Measurements from ENCODE around the gene ATG9B. TPM values are rescaled to one million over a fixed set of nuclear protein-coding genes. Genes with fewer than 3 reads are reported as not detected.

Gene ATG9B
- total and polyA plus RNA-seq, 2 of the 13 experiments (the other 11 are each of a cell fraction or from before 2014, with no cell fraction given): 0.24 TPM; not detected in 1

DNA sequence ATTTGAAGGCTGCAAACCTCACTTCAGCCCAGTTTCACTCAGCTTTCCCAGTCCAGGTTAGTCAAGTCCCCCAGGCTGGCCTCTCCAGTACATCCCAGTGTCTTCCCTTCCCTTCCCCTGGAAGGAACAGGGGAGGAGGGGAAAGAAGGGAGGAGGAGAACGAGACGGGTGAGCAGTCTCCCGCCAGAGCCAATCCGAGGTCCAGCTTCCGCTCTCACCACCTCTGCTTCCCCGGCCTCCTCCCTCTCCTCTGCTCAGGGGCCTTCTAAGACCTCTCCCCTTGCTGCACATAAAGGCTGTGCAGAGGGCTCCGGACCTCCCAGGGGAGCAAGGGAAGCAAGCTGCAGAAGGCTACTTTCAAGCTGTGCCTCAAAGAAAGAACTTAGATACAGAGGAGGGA lies 4.1 kb downstream of the ATG9B start:
- Histone ChIP-seq H4K20me1 (ENCODE audit: insufficient read depth, low read length) (no peaks in the 10 kb centered on the region), H3K27me3 (ENCODE audit: control insufficient read depth in 1 of 2, insufficient read depth in 2 of 2, low read length in 2 of 2) (peaks cover 14 to 64% of the 10 kb centered on the region in 2 experiments), H3K9ac (ENCODE audit: insufficient read depth, low read depth, low read length) (no peak overlapping the region), H2AFZ (ENCODE audit: low read length) (no peak overlapping the region), H3K27ac (ENCODE audit: extremely low read length, insufficient read depth, low read length) (no peak overlapping the region), H3K4me2 (ENCODE audit: low read depth, low read length) (no peak overlapping the region; the same call in 1 of the 2 replicates), H3K4me3 (replicated peaks in 1 of 3; ENCODE audit: insufficient read depth in 1 of 3, low read depth in 2 of 3, low read length in 3 of 3) (no peak overlapping the region), H3K79me2 (ENCODE audit: insufficient read depth, low read length) (no peaks in the 10 kb centered on the region), H3K4me1 (ENCODE audit: insufficient read depth, low read length) (peaks cover 53% of the 10 kb centered on the region), H3K9me3 (ENCODE audit: low read length) (no peaks in the 10 kb centered on the region), H3K36me3 (replicated peaks in 1 of 2; ENCODE audit: control insufficient read depth in 1 of 2, insufficient read depth in 2 of 2, low read length in 2 of 2) (no peaks in the 10 kb centered on the region)
- BruUV-seq (replicated peaks): no TSS peak
- POLR2A ChIA-PET: interaction anchor here (1.3 to 1.4 kb wide), 2 partner anchors 8 to 11 kb away, joined by 4 to 6 read pairs; partner anchors contain the start of gene ABCB8
- no peak for TF ChIP-seq EED (CRISPR knock-in tag; IDR thresholded peaks at IDR 0.05)
- TF ChIP-seq, protein P1, sequence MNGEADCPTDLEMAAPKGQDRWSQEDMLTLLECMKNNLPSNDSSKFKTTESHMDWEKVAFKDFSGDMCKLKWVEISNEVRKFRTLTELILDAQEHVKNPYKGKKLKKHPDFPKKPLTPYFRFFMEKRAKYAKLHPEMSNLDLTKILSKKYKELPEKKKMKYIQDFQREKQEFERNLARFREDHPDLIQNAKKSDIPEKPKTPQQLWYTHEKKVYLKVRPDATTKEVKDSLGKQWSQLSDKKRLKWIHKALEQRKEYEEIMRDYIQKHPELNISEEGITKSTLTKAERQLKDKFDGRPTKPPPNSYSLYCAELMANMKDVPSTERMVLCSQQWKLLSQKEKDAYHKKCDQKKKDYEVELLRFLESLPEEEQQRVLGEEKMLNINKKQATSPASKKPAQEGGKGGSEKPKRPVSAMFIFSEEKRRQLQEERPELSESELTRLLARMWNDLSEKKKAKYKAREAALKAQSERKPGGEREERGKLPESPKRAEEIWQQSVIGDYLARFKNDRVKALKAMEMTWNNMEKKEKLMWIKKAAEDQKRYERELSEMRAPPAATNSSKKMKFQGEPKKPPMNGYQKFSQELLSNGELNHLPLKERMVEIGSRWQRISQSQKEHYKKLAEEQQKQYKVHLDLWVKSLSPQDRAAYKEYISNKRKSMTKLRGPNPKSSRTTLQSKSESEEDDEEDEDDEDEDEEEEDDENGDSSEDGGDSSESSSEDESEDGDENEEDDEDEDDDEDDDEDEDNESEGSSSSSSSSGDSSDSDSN (CRISPR knock-in tag; IDR thresholded peaks at IDR 0.05): 0 out of 2 replicates have a peak, but pooled peaks have one; percentile 16
- intact Hi-C loops (cut with micrococcal nuclease; ENCODE audit: unreplicated experiment) (loop anchor here (10.0 kb wide), 1 partner anchor 1405 kb away; no protein-coding TSS in a partner anchor), in situ Hi-C loops (cut with HindIII; ENCODE audit: extremely low pct_ligation_motif_present, low pct_unique_long_range_greater_than_20kb) (no loop called here)
- DNase-seq (ENCODE audit: low spot score) (no peak), ATAC-seq (peak; percentile 8; the same call in 1 of the 3 replicates), FAIRE-seq (no peak)
- CTCF ChIA-PET (ENCODE audit: low intra/inter-chr PET ratio, low total read pairs): no interaction called here
- WGBS (ENCODE audit: low lambda C conversion rate): 19% methylated on average over 7 of the region's 7 CpGs

DNA sequence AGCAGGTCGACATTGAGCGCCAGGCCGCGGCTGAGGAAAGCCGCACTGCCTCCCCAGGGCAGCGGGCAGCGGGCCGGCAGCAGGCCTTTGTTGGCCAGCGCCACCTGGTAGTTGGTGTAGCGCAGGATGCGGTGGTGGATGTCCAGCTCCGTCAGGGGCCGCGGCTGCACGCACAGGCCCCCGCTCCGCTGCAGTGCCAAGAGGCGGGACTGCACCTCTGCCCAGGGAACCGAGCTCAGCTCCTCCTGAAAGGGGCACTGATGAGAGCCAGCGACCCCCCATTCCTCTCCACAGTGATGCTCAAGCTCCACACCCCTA lies 5.2 kb downstream of the ATG9B start:
- no TSS peak for BruUV-seq (replicated peaks)
- POLR2A ChIA-PET: interaction anchor here (1.3 to 1.4 kb wide), 2 partner anchors 9 to 10 kb away, joined by 4 to 6 read pairs; partner anchors contain the start of gene ABCB8
- Histone ChIP-seq H3K79me2 (ENCODE audit: insufficient read depth, low read length) (no peaks in the 10 kb centered on the region), H3K36me3 (replicated peaks in 1 of 2; ENCODE audit: control insufficient read depth in 1 of 2, insufficient read depth in 2 of 2, low read length in 2 of 2) (no peaks in the 10 kb centered on the region; a peak in 1 of 5 replicates), H3K9me3 (ENCODE audit: low read length) (no peaks in the 10 kb centered on the region), H3K4me3 (replicated peaks in 1 of 3; ENCODE audit: insufficient read depth in 1 of 3, low read depth in 2 of 3, low read length in 3 of 3) (peak overlapping the region in 1 of 3 experiments; percentile 70; a peak in 1 of 6 replicates), H3K27ac (ENCODE audit: extremely low read length, insufficient read depth, low read length) (no peak overlapping the region), H3K4me1 (ENCODE audit: insufficient read depth, low read length) (peaks cover 53% of the 10 kb centered on the region), H3K4me2 (ENCODE audit: low read depth, low read length) (no peak overlapping the region), H3K9ac (ENCODE audit: insufficient read depth, low read depth, low read length) (no peak overlapping the region), H3K27me3 (ENCODE audit: control insufficient read depth in 1 of 2, insufficient read depth in 2 of 2, low read length in 2 of 2) (peaks cover 14 to 55% of the 10 kb centered on the region in 2 experiments), H2AFZ (ENCODE audit: low read length) (no peak overlapping the region), H4K20me1 (ENCODE audit: insufficient read depth, low read length) (no peaks in the 10 kb centered on the region)
- CTCF ChIA-PET (ENCODE audit: low intra/inter-chr PET ratio, low total read pairs): interaction anchor here (1.3 kb wide), 1 partner anchor 33 kb away, joined by 3 read pairs; no protein-coding TSS in a partner anchor
- in situ Hi-C loops (cut with HindIII; ENCODE audit: extremely low pct_ligation_motif_present, low pct_unique_long_range_greater_than_20kb) (no loop called here), intact Hi-C loops (cut with micrococcal nuclease; ENCODE audit: unreplicated experiment) (no loop called here)
- FAIRE-seq: no peak
- DNase-seq (ENCODE audit: low spot score): no peak
- WGBS (ENCODE audit: low lambda C conversion rate): 0% methylated on average over 1 of the region's 20 CpGs
- TF ChIP-seq, protein P2, sequence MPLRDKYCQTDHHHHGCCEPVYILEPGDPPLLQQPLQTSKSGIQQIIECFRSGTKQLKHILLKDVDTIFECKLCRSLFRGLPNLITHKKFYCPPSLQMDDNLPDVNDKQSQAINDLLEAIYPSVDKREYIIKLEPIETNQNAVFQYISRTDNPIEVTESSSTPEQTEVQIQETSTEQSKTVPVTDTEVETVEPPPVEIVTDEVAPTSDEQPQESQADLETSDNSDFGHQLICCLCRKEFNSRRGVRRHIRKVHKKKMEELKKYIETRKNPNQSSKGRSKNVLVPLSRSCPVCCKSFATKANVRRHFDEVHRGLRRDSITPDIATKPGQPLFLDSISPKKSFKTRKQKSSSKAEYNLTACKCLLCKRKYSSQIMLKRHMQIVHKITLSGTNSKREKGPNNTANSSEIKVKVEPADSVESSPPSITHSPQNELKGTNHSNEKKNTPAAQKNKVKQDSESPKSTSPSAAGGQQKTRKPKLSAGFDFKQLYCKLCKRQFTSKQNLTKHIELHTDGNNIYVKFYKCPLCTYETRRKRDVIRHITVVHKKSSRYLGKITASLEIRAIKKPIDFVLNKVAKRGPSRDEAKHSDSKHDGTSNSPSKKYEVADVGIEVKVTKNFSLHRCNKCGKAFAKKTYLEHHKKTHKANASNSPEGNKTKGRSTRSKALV (CRISPR knock-in tag; IDR thresholded peaks at IDR 0.05): 0 out of 2 replicates have a peak, but pooled peaks have one; percentile 15
- TF ChIP-seq, protein P3, sequence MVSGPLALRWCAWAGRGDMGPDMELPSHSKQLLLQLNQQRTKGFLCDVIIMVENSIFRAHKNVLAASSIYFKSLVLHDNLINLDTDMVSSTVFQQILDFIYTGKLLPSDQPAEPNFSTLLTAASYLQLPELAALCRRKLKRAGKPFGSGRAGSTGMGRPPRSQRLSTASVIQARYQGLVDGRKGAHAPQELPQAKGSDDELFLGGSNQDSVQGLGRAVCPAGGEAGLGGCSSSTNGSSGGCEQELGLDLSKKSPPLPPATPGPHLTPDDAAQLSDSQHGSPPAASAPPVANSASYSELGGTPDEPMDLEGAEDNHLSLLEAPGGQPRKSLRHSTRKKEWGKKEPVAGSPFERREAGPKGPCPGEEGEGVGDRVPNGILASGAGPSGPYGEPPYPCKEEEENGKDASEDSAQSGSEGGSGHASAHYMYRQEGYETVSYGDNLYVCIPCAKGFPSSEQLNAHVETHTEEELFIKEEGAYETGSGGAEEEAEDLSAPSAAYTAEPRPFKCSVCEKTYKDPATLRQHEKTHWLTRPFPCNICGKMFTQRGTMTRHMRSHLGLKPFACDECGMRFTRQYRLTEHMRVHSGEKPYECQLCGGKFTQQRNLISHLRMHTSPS (CRISPR knock-in tag; IDR thresholded peaks at IDR 0.05; ENCODE audit: low read depth): no peak
- TF ChIP-seq GTF3A (CRISPR knock-in tag; conservative IDR thresholded peaks at IDR 0.05) (no peak), RELA (CRISPR knock-in tag; IDR thresholded peaks at IDR 0.05) (no peak)
- TF ChIP-seq, protein P4, sequence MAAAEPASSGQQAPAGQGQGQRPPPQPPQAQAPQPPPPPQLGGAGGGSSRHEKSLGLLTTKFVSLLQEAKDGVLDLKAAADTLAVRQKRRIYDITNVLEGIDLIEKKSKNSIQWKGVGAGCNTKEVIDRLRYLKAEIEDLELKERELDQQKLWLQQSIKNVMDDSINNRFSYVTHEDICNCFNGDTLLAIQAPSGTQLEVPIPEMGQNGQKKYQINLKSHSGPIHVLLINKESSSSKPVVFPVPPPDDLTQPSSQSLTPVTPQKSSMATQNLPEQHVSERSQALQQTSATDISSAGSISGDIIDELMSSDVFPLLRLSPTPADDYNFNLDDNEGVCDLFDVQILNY (CRISPR knock-in tag; conservative IDR thresholded peaks at IDR 0.05): no peak
- no peak for ATAC-seq
